ENCODE results near the gene CCDC69.

DNA sequence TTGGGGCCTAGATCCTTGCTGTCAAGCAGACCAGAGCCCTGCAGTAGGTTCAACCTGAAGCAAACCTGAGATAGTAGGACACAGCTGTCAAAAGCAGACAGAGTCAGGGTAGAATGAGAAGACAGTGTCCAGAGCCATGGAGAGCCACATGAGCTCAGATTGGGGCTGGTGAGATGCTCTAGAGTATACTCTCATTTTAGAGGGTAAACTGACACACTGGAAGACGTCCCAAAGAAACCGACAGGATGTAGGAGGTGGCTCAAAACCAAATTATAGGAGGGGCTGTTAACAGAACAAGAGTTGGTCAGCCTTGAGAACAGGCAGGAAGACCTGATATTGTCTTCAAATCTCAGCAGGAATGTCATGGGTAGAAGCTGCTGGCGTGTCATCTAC is 11.5 kb downstream of the CCDC69 start:
- TF ChIP-seq, protein P1, sequence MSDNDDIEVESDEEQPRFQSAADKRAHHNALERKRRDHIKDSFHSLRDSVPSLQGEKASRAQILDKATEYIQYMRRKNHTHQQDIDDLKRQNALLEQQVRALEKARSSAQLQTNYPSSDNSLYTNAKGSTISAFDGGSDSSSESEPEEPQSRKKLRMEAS (IDR thresholded peaks at IDR 0.05), result no peak
- TF ChIP-seq, protein P2, sequence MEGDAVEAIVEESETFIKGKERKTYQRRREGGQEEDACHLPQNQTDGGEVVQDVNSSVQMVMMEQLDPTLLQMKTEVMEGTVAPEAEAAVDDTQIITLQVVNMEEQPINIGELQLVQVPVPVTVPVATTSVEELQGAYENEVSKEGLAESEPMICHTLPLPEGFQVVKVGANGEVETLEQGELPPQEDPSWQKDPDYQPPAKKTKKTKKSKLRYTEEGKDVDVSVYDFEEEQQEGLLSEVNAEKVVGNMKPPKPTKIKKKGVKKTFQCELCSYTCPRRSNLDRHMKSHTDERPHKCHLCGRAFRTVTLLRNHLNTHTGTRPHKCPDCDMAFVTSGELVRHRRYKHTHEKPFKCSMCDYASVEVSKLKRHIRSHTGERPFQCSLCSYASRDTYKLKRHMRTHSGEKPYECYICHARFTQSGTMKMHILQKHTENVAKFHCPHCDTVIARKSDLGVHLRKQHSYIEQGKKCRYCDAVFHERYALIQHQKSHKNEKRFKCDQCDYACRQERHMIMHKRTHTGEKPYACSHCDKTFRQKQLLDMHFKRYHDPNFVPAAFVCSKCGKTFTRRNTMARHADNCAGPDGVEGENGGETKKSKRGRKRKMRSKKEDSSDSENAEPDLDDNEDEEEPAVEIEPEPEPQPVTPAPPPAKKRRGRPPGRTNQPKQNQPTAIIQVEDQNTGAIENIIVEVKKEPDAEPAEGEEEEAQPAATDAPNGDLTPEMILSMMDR (IDR thresholded peaks at IDR 0.05; ENCODE audit: control extremely low read depth in 1 of 3, insufficient read depth in 1 of 3, low read depth in 1 of 3, low read length in 3 of 3), result no peak
